K562 (cell line): ENCODE measurements around the gene ARHGDIA. TPM values are rescaled to one million over a fixed set of nuclear protein-coding genes. Genes with fewer than 3 reads are reported as not detected.

Experiments used
- ATF3 ChIP-seq, 2 experiments: fragments of 450-650 bp in 1 of 2; sonication (generic) in 1 of 2; formaldehyde crosslinking in 1 of 2; IDR thresholded peaks in 1 of 2; conservative IDR thresholded peaks in 1 of 2; 2 replicates each; pipeline versions ENCODE4 v1.6.1 to v1.8.1; 2016 to 2023; ENCODE audit warnings: mild to moderate bottlenecking in 2 of 2, moderate library complexity in 2 of 2, inconsistent platforms in 1 of 2, missing genetic modification reagents in 1 of 2
- ATF6 ChIP-seq: sonication (generic); formaldehyde crosslinking; IDR thresholded peaks from 2 replicates; pipeline ENCODE4 v1.4.0; 2020; ENCODE audit warnings: mild to moderate bottlenecking, missing genetic modification reagents
- FOXK1 ChIP-seq: sonication (generic); formaldehyde crosslinking; IDR thresholded peaks from 2 replicates; pipeline ENCODE4 v1.8.0; 2022; ENCODE audit warnings: missing genetic modification reagents, mild to moderate bottlenecking, borderline replicate concordance
- IFI16 ChIP-seq: fragments of 250-450 bp; sonication (Bioruptor Pico); IDR thresholded peaks from 2 replicates; pipeline ENCODE4 v2.1.2; 2022; ENCODE audit warnings: mild to moderate bottlenecking, inconsistent platforms
- KLF6 ChIP-seq: fragments of 250-450 bp; sonication (Bioruptor Pico); IDR thresholded peaks from 2 replicates; pipeline ENCODE4 v1.4.0; 2020; ENCODE audit warnings: mild to moderate bottlenecking, moderate library complexity, borderline replicate concordance
- POLR2A ChIP-seq: fragments of 450-650 bp; conservative IDR thresholded peaks from 2 replicates; pipeline ENCODE4 v1.6.1; 2016
- POLR2G ChIP-seq: fragments of 200-400 bp; formaldehyde crosslinking; IDR thresholded peaks from 2 replicates; pipeline ENCODE4 v1.6.1; 2017; ENCODE audit warnings: low read depth, mild to moderate bottlenecking, antibody characterized with exemption, low read length, moderate library complexity
- RBM17 ChIP-seq: fragments of 200-400 bp; formaldehyde crosslinking; IDR thresholded peaks from 2 replicates; pipeline ENCODE4 v1.6.1; 2017; ENCODE audit warnings: low read depth, mild to moderate bottlenecking, low read length, borderline replicate concordance
- ZNF253 ChIP-seq: fragments of 250-450 bp; sonication (Bioruptor Pico); conservative IDR thresholded peaks from 2 replicates; pipeline ENCODE4 v1.6.1; 2021; ENCODE audit warnings: mild to moderate bottlenecking
- polyA plus RNA-seq, 8 experiments: library from polyadenylated mRNA; depleted of rRNA in 4 of 8; stranded (reverse) in 5 of 8; unstranded in 3 of 8; fragments of >200 nt; fragmentation: Nextera tagmentation in 2 of 8; fragmentation: Illumina TruSeq in 1 of 8; extraction: Ambion mirVana in 2 of 8; extraction: Trizol in 1 of 8; gene quantifications; 2 replicates each; pipeline versions ENCODE4 v1.2.1 to v1.2.3, GENCODE V29; 2011 to 2014; ENCODE audit warnings: inconsistent platforms in 1 of 8, missing spikeins in 1 of 8
- total RNA-seq, 7 experiments: library from RNA; depleted of rRNA in 6 of 7; stranded (reverse); fragments of >200 nt in 6 of 7; fragmentation: Illumina TruSeq in 2 of 7; extraction: Trizol in 2 of 7; gene quantifications; 2 replicates each; pipeline versions ENCODE4 v1.2.1 to v1.2.3, GENCODE V29; 2011 to 2021; ENCODE audit warnings: low replicate concordance in 1 of 7
- TF ChIP-seq, protein P1 (sequence below): sonication (generic); formaldehyde crosslinking; IDR thresholded peaks from 2 replicates; pipeline ENCODE4 v1.8.0; 2022; ENCODE audit warnings: missing genetic modification reagents, mild to moderate bottlenecking, borderline replicate concordance
- TF ChIP-seq, protein P2 (sequence below): fragments of 250-450 bp; sonication (Bioruptor Pico); IDR thresholded peaks from 2 replicates; pipeline ENCODE4 v1.5.0; 2022; ENCODE audit warnings: mild to moderate bottlenecking

The ARHGDIA gene
- total and polyA plus RNA-seq, 9 of the 15 experiments (the other 6 are each of a cell fraction or from before 2014, with no cell fraction given) = 9.6 to 340 (median 97.6) TPM

- TF ChIP-seq, protein P1, sequence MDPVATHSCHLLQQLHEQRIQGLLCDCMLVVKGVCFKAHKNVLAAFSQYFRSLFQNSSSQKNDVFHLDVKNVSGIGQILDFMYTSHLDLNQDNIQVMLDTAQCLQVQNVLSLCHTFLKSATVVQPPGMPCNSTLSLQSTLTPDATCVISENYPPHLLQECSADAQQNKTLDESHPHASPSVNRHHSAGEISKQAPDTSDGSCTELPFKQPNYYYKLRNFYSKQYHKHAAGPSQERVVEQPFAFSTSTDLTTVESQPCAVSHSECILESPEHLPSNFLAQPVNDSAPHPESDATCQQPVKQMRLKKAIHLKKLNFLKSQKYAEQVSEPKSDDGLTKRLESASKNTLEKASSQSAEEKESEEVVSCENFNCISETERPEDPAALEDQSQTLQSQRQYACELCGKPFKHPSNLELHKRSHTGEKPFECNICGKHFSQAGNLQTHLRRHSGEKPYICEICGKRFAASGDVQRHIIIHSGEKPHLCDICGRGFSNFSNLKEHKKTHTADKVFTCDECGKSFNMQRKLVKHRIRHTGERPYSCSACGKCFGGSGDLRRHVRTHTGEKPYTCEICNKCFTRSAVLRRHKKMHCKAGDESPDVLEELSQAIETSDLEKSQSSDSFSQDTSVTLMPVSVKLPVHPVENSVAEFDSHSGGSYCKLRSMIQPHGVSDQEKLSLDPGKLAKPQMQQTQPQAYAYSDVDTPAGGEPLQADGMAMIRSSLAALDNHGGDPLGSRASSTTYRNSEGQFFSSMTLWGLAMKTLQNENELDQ = no peak
- TF ChIP-seq ATF6 (CRISPR knock-in tag) = no peak
- no peak for TF ChIP-seq FOXK1 (CRISPR knock-in tag)
- 0 out of 2 replicates have a peak, but pooled peaks have one; percentile 42 for TF ChIP-seq POLR2A
- no peak for TF ChIP-seq IFI16 (CRISPR knock-in tag)
- peak; percentile 45 for TF ChIP-seq POLR2G
- no peak for TF ChIP-seq KLF6 (CRISPR knock-in tag)
- TF ChIP-seq ZNF253 (CRISPR knock-in tag) = no peak
- TF ChIP-seq, protein P2, sequence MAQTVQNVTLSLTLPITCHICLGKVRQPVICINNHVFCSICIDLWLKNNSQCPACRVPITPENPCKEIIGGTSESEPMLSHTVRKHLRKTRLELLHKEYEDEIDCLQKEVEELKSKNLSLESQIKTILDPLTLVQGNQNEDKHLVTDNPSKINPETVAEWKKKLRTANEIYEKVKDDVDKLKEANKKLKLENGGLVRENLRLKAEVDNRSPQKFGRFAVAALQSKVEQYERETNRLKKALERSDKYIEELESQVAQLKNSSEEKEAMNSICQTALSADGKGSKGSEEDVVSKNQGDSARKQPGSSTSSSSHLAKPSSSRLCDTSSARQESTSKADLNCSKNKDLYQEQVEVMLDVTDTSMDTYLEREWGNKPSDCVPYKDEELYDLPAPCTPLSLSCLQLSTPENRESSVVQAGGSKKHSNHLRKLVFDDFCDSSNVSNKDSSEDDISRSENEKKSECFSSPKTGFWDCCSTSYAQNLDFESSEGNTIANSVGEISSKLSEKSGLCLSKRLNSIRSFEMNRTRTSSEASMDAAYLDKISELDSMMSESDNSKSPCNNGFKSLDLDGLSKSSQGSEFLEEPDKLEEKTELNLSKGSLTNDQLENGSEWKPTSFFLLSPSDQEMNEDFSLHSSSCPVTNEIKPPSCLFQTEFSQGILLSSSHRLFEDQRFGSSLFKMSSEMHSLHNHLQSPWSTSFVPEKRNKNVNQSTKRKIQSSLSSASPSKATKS (CRISPR knock-in tag) = no peak
- TF ChIP-seq ATF3 (IDR thresholded peaks at IDR 0.05) = no peak
- TF ChIP-seq ATF3 (CRISPR knock-in tag; conservative IDR thresholded peaks at IDR 0.05) = no peak
- TF ChIP-seq RBM17 = no peak
Measured at GRCh38 chr17:81843713-81844326, 27.3 kb downstream of the ARHGDIA start (continued).
